ENCODE data around the gene FXYD3.

FXYD3 gene

GRCh38 chr19:35162471-35163326 is 47.1 kb downstream of the FXYD3 start:
- Histone ChIP-seq H3K4me2 (ENCODE audit: low read length) (no peak overlapping the region), H2BK120ac (ENCODE audit: low read depth, low read length) (no peak overlapping the region), H3K27ac (ENCODE audit: low read depth, low read length) (no peak overlapping the region), H3K4ac (ENCODE audit: low read depth, low read length) (no peak overlapping the region), H2BK5ac (ENCODE audit: low read length) (no peak overlapping the region), H4K5ac (ENCODE audit: low read length) (no peak overlapping the region), H3K4me3 (ENCODE audit: low read length) (no peak overlapping the region), H3K4me1 (ENCODE audit: control insufficient read depth, low read depth, low read length) (no peaks in the 10 kb centered on the region), H3K79me2 (ENCODE audit: control insufficient read depth, insufficient read depth, low read length) (no peaks in the 10 kb centered on the region), H3K79me1 (ENCODE audit: low read length) (no peaks in the 10 kb centered on the region), H3K23ac (ENCODE audit: low read length) (no peak overlapping the region), H4K8ac (ENCODE audit: low read depth, low read length) (no peak overlapping the region), H3K18ac (ENCODE audit: low read length) (no peak overlapping the region), H3K27me3 (ENCODE audit: insufficient read depth, low read length, poor library complexity) (no peaks in the 10 kb centered on the region), H2BK15ac (replicated peaks; ENCODE audit: low read depth) (no peak overlapping the region), H2AK5ac (ENCODE audit: low read length) (no peak overlapping the region), H3K56ac (ENCODE audit: low read length) (no peak overlapping the region), H3K9ac (ENCODE audit: low read length) (no peak overlapping the region), H3K36me3 (ENCODE audit: control insufficient read depth, insufficient read depth, low read length) (peaks cover 9% of the 10 kb centered on the region)
- WGBS (ENCODE audit: extremely low coverage, insufficient coverage, low lambda C conversion rate): no CpG with 5 or more reads among the region's 6 CpGs
- peak; percentile 84 for DNase-seq

GRCh38 chr19:35164418-35164817 is 48.8 kb downstream of the FXYD3 start:
- no peak overlapping the region for H3K9ac ChIP-seq (ENCODE audit: low read length)
- H4K8ac ChIP-seq (ENCODE audit: low read depth, low read length): no peak overlapping the region
- no peaks in the 10 kb centered on the region for H3K4me1 ChIP-seq (ENCODE audit: control insufficient read depth, low read depth, low read length)
- no peak overlapping the region for H3K27ac ChIP-seq (ENCODE audit: low read depth, low read length)
- no peaks in the 10 kb centered on the region for H3K79me2 ChIP-seq (ENCODE audit: control insufficient read depth, insufficient read depth, low read length)
- no peak overlapping the region for H2AK5ac ChIP-seq (ENCODE audit: low read length)
- no peak overlapping the region for H3K23ac ChIP-seq (ENCODE audit: low read length)
- no peaks in the 10 kb centered on the region for H3K27me3 ChIP-seq (ENCODE audit: insufficient read depth, low read length, poor library complexity)
- DNase-seq: no peak
- H2BK120ac ChIP-seq (ENCODE audit: low read depth, low read length): no peak overlapping the region
- H3K4ac ChIP-seq (ENCODE audit: low read depth, low read length): no peak overlapping the region
- no peak overlapping the region for H3K56ac ChIP-seq (ENCODE audit: low read length)
- no peak overlapping the region for H3K4me3 ChIP-seq (ENCODE audit: low read length)
- no peak overlapping the region for H2BK15ac ChIP-seq (replicated peaks; ENCODE audit: low read depth)
- no peak overlapping the region for H3K18ac ChIP-seq (ENCODE audit: low read length)
- no CpG with 5 or more reads among the region's 2 CpGs for WGBS (ENCODE audit: extremely low coverage, insufficient coverage, low lambda C conversion rate)
- no peak overlapping the region for H4K5ac ChIP-seq (ENCODE audit: low read length)
- H3K36me3 ChIP-seq (ENCODE audit: control insufficient read depth, insufficient read depth, low read length): peaks cover 9% of the 10 kb centered on the region
- no peak overlapping the region for H2BK5ac ChIP-seq (ENCODE audit: low read length)
- no peaks in the 10 kb centered on the region for H3K79me1 ChIP-seq (ENCODE audit: low read length)
- H3K4me2 ChIP-seq (ENCODE audit: low read length): no peak overlapping the region

GRCh38 chr19:35165200-35166058 is 49.8 kb downstream of the FXYD3 start:
- Histone ChIP-seq H2BK5ac (ENCODE audit: low read length) (no peak overlapping the region), H2AK5ac (ENCODE audit: low read length) (no peak overlapping the region), H3K4ac (ENCODE audit: low read depth, low read length) (no peak overlapping the region), H3K4me2 (ENCODE audit: low read length) (no peak overlapping the region), H3K36me3 (ENCODE audit: control insufficient read depth, insufficient read depth, low read length) (peaks cover 9% of the 10 kb centered on the region), H3K4me3 (ENCODE audit: low read length) (no peak overlapping the region), H3K56ac (ENCODE audit: low read length) (no peak overlapping the region), H4K8ac (ENCODE audit: low read depth, low read length) (no peak overlapping the region), H3K23ac (ENCODE audit: low read length) (no peak overlapping the region), H2BK15ac (replicated peaks; ENCODE audit: low read depth) (no peak overlapping the region), H3K79me1 (ENCODE audit: low read length) (no peaks in the 10 kb centered on the region), H3K4me1 (ENCODE audit: control insufficient read depth, low read depth, low read length) (no peaks in the 10 kb centered on the region), H2BK120ac (ENCODE audit: low read depth, low read length) (no peak overlapping the region), H4K5ac (ENCODE audit: low read length) (no peak overlapping the region), H3K27me3 (ENCODE audit: insufficient read depth, low read length, poor library complexity) (no peaks in the 10 kb centered on the region), H3K18ac (ENCODE audit: low read length) (no peak overlapping the region), H3K79me2 (ENCODE audit: control insufficient read depth, insufficient read depth, low read length) (no peaks in the 10 kb centered on the region), H3K27ac (ENCODE audit: low read depth, low read length) (no peak overlapping the region), H3K9ac (ENCODE audit: low read length) (no peak overlapping the region)
- WGBS (ENCODE audit: extremely low coverage, insufficient coverage, low lambda C conversion rate): no CpG with 5 or more reads among the region's 5 CpGs
- DNase-seq: no peak

GRCh38 chr19:35166100-35167063 is 50.8 kb downstream of the FXYD3 start:
- no peaks in the 10 kb centered on the region for H3K79me1 ChIP-seq (ENCODE audit: low read length)
- no peaks in the 10 kb centered on the region for H3K79me2 ChIP-seq (ENCODE audit: control insufficient read depth, insufficient read depth, low read length)
- no peak overlapping the region for H3K9ac ChIP-seq (ENCODE audit: low read length)
- H2BK120ac ChIP-seq (ENCODE audit: low read depth, low read length): no peak overlapping the region
- H3K18ac ChIP-seq (ENCODE audit: low read length): no peak overlapping the region
- no peak overlapping the region for H2BK5ac ChIP-seq (ENCODE audit: low read length)
- H4K8ac ChIP-seq (ENCODE audit: low read depth, low read length): no peak overlapping the region
- H3K4me2 ChIP-seq (ENCODE audit: low read length): no peak overlapping the region
- no peaks in the 10 kb centered on the region for H3K4me1 ChIP-seq (ENCODE audit: control insufficient read depth, low read depth, low read length)
- peaks cover 8% of the 10 kb centered on the region for H3K36me3 ChIP-seq (ENCODE audit: control insufficient read depth, insufficient read depth, low read length)
- H3K56ac ChIP-seq (ENCODE audit: low read length): no peak overlapping the region
- no peak for DNase-seq
- H4K5ac ChIP-seq (ENCODE audit: low read length): no peak overlapping the region
- H3K23ac ChIP-seq (ENCODE audit: low read length): no peak overlapping the region
- H3K27me3 ChIP-seq (ENCODE audit: insufficient read depth, low read length, poor library complexity): no peaks in the 10 kb centered on the region
- H3K4ac ChIP-seq (ENCODE audit: low read depth, low read length): no peak overlapping the region
- H2AK5ac ChIP-seq (ENCODE audit: low read length): no peak overlapping the region
- H2BK15ac ChIP-seq (replicated peaks; ENCODE audit: low read depth): no peak overlapping the region
- WGBS (ENCODE audit: extremely low coverage, insufficient coverage, low lambda C conversion rate): no CpG with 5 or more reads among the region's 7 CpGs
- no peak overlapping the region for H3K27ac ChIP-seq (ENCODE audit: low read depth, low read length)
- H3K4me3 ChIP-seq (ENCODE audit: low read length): no peak overlapping the region

GRCh38 chr19:35167251-35168119 is 51.9 kb downstream of the FXYD3 start:
- Histone ChIP-seq H2BK5ac (ENCODE audit: low read length) (no peak overlapping the region), H3K4me1 (ENCODE audit: control insufficient read depth, low read depth, low read length) (no peaks in the 10 kb centered on the region), H4K8ac (ENCODE audit: low read depth, low read length) (no peak overlapping the region), H2BK120ac (ENCODE audit: low read depth, low read length) (no peak overlapping the region), H3K36me3 (ENCODE audit: control insufficient read depth, insufficient read depth, low read length) (peaks cover 8% of the 10 kb centered on the region), H3K56ac (ENCODE audit: low read length) (no peak overlapping the region), H4K5ac (ENCODE audit: low read length) (no peak overlapping the region), H3K18ac (ENCODE audit: low read length) (no peak overlapping the region), H3K4ac (ENCODE audit: low read depth, low read length) (no peak overlapping the region), H2BK15ac (replicated peaks; ENCODE audit: low read depth) (no peak overlapping the region), H3K9ac (ENCODE audit: low read length) (no peak overlapping the region), H3K79me1 (ENCODE audit: low read length) (no peaks in the 10 kb centered on the region), H3K27me3 (ENCODE audit: insufficient read depth, low read length, poor library complexity) (no peaks in the 10 kb centered on the region), H3K4me2 (ENCODE audit: low read length) (no peak overlapping the region), H3K23ac (ENCODE audit: low read length) (no peak overlapping the region), H3K27ac (ENCODE audit: low read depth, low read length) (no peak overlapping the region), H3K79me2 (ENCODE audit: control insufficient read depth, insufficient read depth, low read length) (no peaks in the 10 kb centered on the region), H2AK5ac (ENCODE audit: low read length) (no peak overlapping the region), H3K4me3 (ENCODE audit: low read length) (no peak overlapping the region)
- no peak for DNase-seq
- no CpG with 5 or more reads among the region's 5 CpGs for WGBS (ENCODE audit: extremely low coverage, insufficient coverage, low lambda C conversion rate)

All from mesendoderm (in vitro differentiated cells).